K562 (cell line): ENCODE data around the gene SDK1. TPM values are rescaled to one million over a fixed set of nuclear protein-coding genes. Genes with fewer than 3 reads are reported as not detected.

Experiments used
- ATAC-seq: fragments of 200-7000 bp; cut with Tn5 transposase; 3 replicates; pipeline ENCODE4 v1.9.1; 2020; ENCODE audit warnings: moderate library complexity
- BruUV-seq: library from RNA; stranded (reverse); fragments of 400-500 nt; replicated peaks from 2 replicates; lab custom pipeline; 2021; lab: Mats Ljungman, UMichigan
- CTCF ChIA-PET: fragments of 300-600 bp; formaldehyde crosslinking; extraction: SDS; loops from one replicate; lab custom pipeline; 2021; ENCODE audit warnings: low intra/inter-chr PET ratio; lab: Yijun Ruan, JAX
- POLR2A ChIA-PET: fragments of 300-600, 350-650 bp; sonication (Branson Sonifier 250); formaldehyde crosslinking; extraction: SDS; loops from one replicate; lab custom pipeline; 2021; ENCODE audit warnings: antibody characterized with exemption, inconsistent platforms; lab: Yijun Ruan, JAX
- DNase-seq, 4 experiments: peaks; one replicate each; pipeline versions ENCODE4 v3.0.0 to v3.0.0-alpha.2; 2011 to 2018; ENCODE audit warnings: low spot score in 3 of 4, mixed read lengths in 3 of 4; ENCODE audit errors: extremely low read depth in 1 of 4
- FAIRE-seq: peaks from 2 replicates; lab custom pipeline; 2011; peaks lifted over from hg19 to GRCh38; lab: Jason Lieb, UNC
- H2AFZ ChIP-seq: 2 replicates; pipeline ENCODE4 v1.6.0; 2011; ENCODE audit warnings: low read depth, low read length, control low read depth, inconsistent platforms
- H3K27ac ChIP-seq: fragments of 200-600 bp; 3 replicates; pipeline ENCODE4 v1.8.0; 2011; ENCODE audit warnings: low read depth, mild to moderate bottlenecking, control low read depth, inconsistent platforms, low read length, moderate library complexity, mixed read lengths; ENCODE audit errors: extremely low read depth
- H3K27me3 ChIP-seq, 2 experiments: fragments of 300-600 bp in 1 of 2; 2 replicates in 1 of 2; 3 replicates in 1 of 2; pipeline versions ENCODE4 v1.6.0 to v1.8.0; 2011; ENCODE audit warnings: inconsistent platforms in 2 of 2, low read length in 2 of 2, mild to moderate bottlenecking in 1 of 2, mixed read lengths in 1 of 2, moderate library complexity in 1 of 2; ENCODE audit not compliant: control insufficient read depth in 2 of 2, insufficient read depth in 2 of 2
- H3K36me3 ChIP-seq: fragments of 300-600 bp; 3 replicates; pipeline ENCODE4 v1.8.0; 2011; ENCODE audit warnings: mild to moderate bottlenecking, low read length, inconsistent platforms; ENCODE audit not compliant: control insufficient read depth, insufficient read depth
- H3K4me1 ChIP-seq, 2 experiments: fragments of 200-600 bp in 1 of 2; replicated peaks in 1 of 2; 2 replicates in 1 of 2; 3 replicates in 1 of 2; pipeline versions ENCODE4 v1.5.1 to v1.8.0; 2011; ENCODE audit warnings: inconsistent platforms in 2 of 2, low read length in 2 of 2, mild to moderate bottlenecking in 1 of 2, mixed read lengths in 1 of 2, moderate library complexity in 1 of 2; ENCODE audit not compliant: control insufficient read depth in 2 of 2, insufficient read depth in 2 of 2
- H3K4me2 ChIP-seq: 2 replicates; pipeline ENCODE4 v1.6.1; 2011; ENCODE audit warnings: low read length, control low read depth, inconsistent platforms, mixed read lengths; ENCODE audit not compliant: insufficient read depth
- H3K4me3 ChIP-seq: fragments of 200-600 bp; sonication (generic), shearing (Covaris generic); 2 replicates; pipeline ENCODE4 v1.5.1; 2016; ENCODE audit warnings: control low read depth, inconsistent platforms
- H3K79me2 ChIP-seq: fragments of 200-600 bp; 3 replicates; pipeline ENCODE4 v1.8.0; 2011; ENCODE audit warnings: low read length, inconsistent platforms; ENCODE audit not compliant: control insufficient read depth, insufficient read depth
- H3K9ac ChIP-seq, 2 experiments: 2 replicates each; pipeline versions ENCODE4 v1.6.0 to v1.6.1; 2011; ENCODE audit warnings: low read depth in 2 of 2, low read length in 2 of 2, control low read depth in 1 of 2, inconsistent platforms in 1 of 2, mild to moderate bottlenecking in 1 of 2, mixed read lengths in 1 of 2; ENCODE audit not compliant: insufficient read depth in 1 of 2
- H3K9me1 ChIP-seq: one replicate; pipeline ENCODE4 v1.6.0; 2011; ENCODE audit warnings: inconsistent platforms, mild to moderate bottlenecking, low read length, moderate library complexity; ENCODE audit not compliant: control insufficient read depth, insufficient read depth
- H3K9me3 ChIP-seq: replicated peaks from 2 replicates; pipeline ENCODE4 v1.5.1; 2011; ENCODE audit warnings: low read depth, low read length, inconsistent platforms; ENCODE audit not compliant: control insufficient read depth, insufficient read depth
- H4K20me1 ChIP-seq: replicated peaks from 2 replicates; pipeline ENCODE4 v1.6.1; 2011; ENCODE audit warnings: low read length, inconsistent platforms, mixed read lengths; ENCODE audit not compliant: control insufficient read depth, insufficient read depth
- KLF1 ChIP-seq: fragments of 450-650 bp; IDR thresholded peaks from 2 replicates; pipeline ENCODE4 v1.6.1; 2016; ENCODE audit warnings: missing genetic modification characterization, missing compliant biosample characterization
- RBM25 ChIP-seq: fragments of 200-400 bp; formaldehyde crosslinking; IDR thresholded peaks from 2 replicates; pipeline ENCODE4 v1.6.1; 2018; ENCODE audit warnings: low read length, low read depth, moderate library complexity; ENCODE audit not compliant: severe bottlenecking
- ZNF146 ChIP-seq: IDR thresholded peaks from one replicate; pipeline ENCODE4 v1.6.1; 2018; ENCODE audit warnings: missing compliant biosample characterization; ENCODE audit not compliant: unreplicated experiment
- ZNF586 ChIP-seq: fragments of 450-650 bp; formaldehyde crosslinking; conservative IDR thresholded peaks from 2 replicates; pipeline ENCODE4 v1.4.0; 2020; ENCODE audit warnings: mild to moderate bottlenecking, moderate library complexity
- WGBS: fragments of 100-300 bp; shearing (Covaris generic); methylation state at CpG from one replicate; pipeline ENCODE4 v1.1.6; 2016; ENCODE audit warnings: low coverage, mixed read lengths; ENCODE audit not compliant: insufficient coverage; ENCODE audit errors: missing lambda C conversion rate; 5-methylcytosine and 5-hydroxymethylcytosine counted together
- in situ Hi-C: fragments of 300-500 bp; cut with MboI; formaldehyde crosslinking; loops from 4 replicates; pipeline ENCODE4 v1.15.0; 2018; ENCODE audit warnings: inconsistent platforms, mixed read lengths
- intact Hi-C: fragments of 100-400 bp; cut with micrococcal nuclease; formaldehyde crosslinking; loops from 2 replicates; pipeline ENCODE4 v1.14.2; 2022
- polyA plus RNA-seq, 8 experiments: library from polyadenylated mRNA; depleted of rRNA in 4 of 8; stranded (reverse) in 5 of 8; unstranded in 3 of 8; fragments of >200 nt; fragmentation: Nextera tagmentation in 2 of 8; fragmentation: Illumina TruSeq in 1 of 8; extraction: Ambion mirVana in 2 of 8; extraction: Trizol in 1 of 8; gene quantifications; 2 replicates each; pipeline versions ENCODE4 v1.2.1 to v1.2.3, GENCODE V29; 2011 to 2014; ENCODE audit warnings: inconsistent platforms in 1 of 8, missing spikeins in 1 of 8
- total RNA-seq, 7 experiments: library from RNA; depleted of rRNA in 6 of 7; stranded (reverse); fragments of >200 nt in 6 of 7; fragmentation: Illumina TruSeq in 2 of 7; extraction: Trizol in 2 of 7; gene quantifications; 2 replicates each; pipeline versions ENCODE4 v1.2.1 to v1.2.3, GENCODE V29; 2011 to 2021; ENCODE audit warnings: low replicate concordance in 1 of 7

Gene SDK1
- total and polyA plus RNA-seq, 9 of the 15 experiments (the other 6 are each of a cell fraction or from before 2014, with no cell fraction given) = 0.16 TPM; not detected in 8

- H3K79me2 ChIP-seq = no peaks in the 10 kb centered on the region
- H3K27ac ChIP-seq = no peak overlapping the region
- 12% methylated on average over 4 of the region's 4 CpGs for WGBS
- no peaks in the 10 kb centered on the region for H3K9me1 ChIP-seq
- TF ChIP-seq RBM25 = peak; percentile 70
- no peak for TF ChIP-seq KLF1 (tag)
- no peak for TF ChIP-seq ZNF586 (CRISPR knock-in tag)
- peak; percentile 94 for TF ChIP-seq ZNF146 (CRISPR knock-in tag)
- TF ChIP-seq, all 486 proteins: peak for 2
- Histone ChIP-seq H3K36me3 (no peaks in the 10 kb centered on the region), H3K4me1 (no peaks in the 10 kb centered on the region), H3K9me3 (no peaks in the 10 kb centered on the region), H3K4me2 (no peak overlapping the region), H3K27me3 (peaks cover 0 to 4% of the 10 kb centered on the region in 2 experiments; a peak in 2 of 5 replicates), H4K20me1 (no peaks in the 10 kb centered on the region), H3K9ac (no peak overlapping the region), H2AFZ (no peak overlapping the region), H3K4me3 (no peak overlapping the region)
- ChIA-PET POLR2A (no interaction called here), CTCF (no interaction called here)
- FAIRE-seq (no peak), ATAC-seq (no peak), DNase-seq (no peak)
- no TSS peak for BruUV-seq
- in situ Hi-C loops = no loop called here
- intact Hi-C loops = no loop called here
Observed at GRCh38 chr7:3277604-3278572, 23.2 kb upstream of the SDK1 start.
